ENCODE measurements around the gene HOXD3. TPM values are rescaled to one million over a fixed set of nuclear protein-coding genes. Genes with fewer than 3 reads are reported as not detected.

HOXD3 gene
- total RNA-seq, 2 experiments from 2014 or later: not detected

GRCh38 chr2:176173567-176174381 is 16.7 kb downstream of the HOXD3 start:
- Histone ChIP-seq H3K9me3 (ENCODE audit: low read length) (no peaks in the 10 kb centered on the region), H3K79me2 (ENCODE audit: insufficient read depth, low read depth, low read length) (no peaks in the 10 kb centered on the region), H3K4me3 (ENCODE audit: low read depth, low read length, poor library complexity, severe bottlenecking) (no peak overlapping the region), H4K20me1 (ENCODE audit: insufficient read depth, low read length) (no peaks in the 10 kb centered on the region), H3K9me2 (ENCODE audit: insufficient read depth, low read length) (no peaks in the 10 kb centered on the region), H3K4me1 (ENCODE audit: insufficient read depth, low read length, poor library complexity, severe bottlenecking) (no peaks in the 10 kb centered on the region), H3K4me2 (ENCODE audit: low read length) (no peak overlapping the region), H3K27ac (ENCODE audit: low read depth, low read length, poor library complexity, severe bottlenecking) (no peak overlapping the region), H3K36me3 (ENCODE audit: insufficient read depth, low read length) (no peaks in the 10 kb centered on the region), H2AFZ (ENCODE audit: low read length) (no peak overlapping the region)
- ChIA-PET POLR2A (interaction anchor here (0.6 to 0.7 kb wide), 4 partner anchors 28 to 1000 kb away, joined by 3 to 5 read pairs (median 4); no protein-coding TSS in a partner anchor), CTCF (ENCODE audit: unreplicated experiment) (no interaction called here)
- no peak for TF ChIP-seq CTCF (conservative IDR thresholded peaks at IDR 0.05; ENCODE audit: low read length)
- no peak for TF ChIP-seq EZH2phosphoT487 (IDR thresholded peaks at IDR 0.05; ENCODE audit: borderline replicate concordance, low read depth, low read length)
- no TSS peak for BruUV-seq (replicated peaks)
- intact Hi-C loops (cut with micrococcal nuclease; ENCODE audit: unreplicated experiment): no loop called here
- no peak for DNase-seq (ENCODE audit: low spot score)

GRCh38 chr2:176174382-176174823 is 17.3 kb downstream of the HOXD3 start:
- ChIA-PET POLR2A (interaction anchor here (0.6 kb wide), 3 partner anchors 103 to 999 kb away, joined by 3 to 5 read pairs (median 5); no protein-coding TSS in a partner anchor), CTCF (ENCODE audit: unreplicated experiment) (no interaction called here)
- H3K79me2 ChIP-seq (ENCODE audit: insufficient read depth, low read depth, low read length): no peaks in the 10 kb centered on the region
- H4K20me1 ChIP-seq (ENCODE audit: insufficient read depth, low read length): no peaks in the 10 kb centered on the region
- H2AFZ ChIP-seq (ENCODE audit: low read length): no peak overlapping the region
- H3K9me3 ChIP-seq (ENCODE audit: low read length): no peaks in the 10 kb centered on the region
- intact Hi-C loops (cut with micrococcal nuclease; ENCODE audit: unreplicated experiment): no loop called here
- no peaks in the 10 kb centered on the region for H3K4me1 ChIP-seq (ENCODE audit: insufficient read depth, low read length, poor library complexity, severe bottlenecking)
- DNase-seq (ENCODE audit: low spot score): no peak
- no peaks in the 10 kb centered on the region for H3K9me2 ChIP-seq (ENCODE audit: insufficient read depth, low read length)
- H3K4me2 ChIP-seq (ENCODE audit: low read length): no peak overlapping the region
- H3K27ac ChIP-seq (ENCODE audit: low read depth, low read length, poor library complexity, severe bottlenecking): no peak overlapping the region
- no peaks in the 10 kb centered on the region for H3K36me3 ChIP-seq (ENCODE audit: insufficient read depth, low read length)
- H3K4me3 ChIP-seq (ENCODE audit: low read depth, low read length, poor library complexity, severe bottlenecking): no peak overlapping the region
- no peak for TF ChIP-seq CTCF (conservative IDR thresholded peaks at IDR 0.05; ENCODE audit: low read length)
- no peak for TF ChIP-seq EZH2phosphoT487 (IDR thresholded peaks at IDR 0.05; ENCODE audit: borderline replicate concordance, low read depth, low read length)
- no TSS peak for BruUV-seq (replicated peaks)

Data from OCI-LY7 (cell line).